Ascending aorta (tissue), 2 donors: Measurements from ENCODE around the gene LRGUK. TPM values are rescaled to one million over a fixed set of nuclear protein-coding genes. Genes with fewer than 3 reads are reported as not detected.

ENCODE experiments used
- DNase-seq, 2 donors: peaks; one replicate each; pipeline ENCODE4 v3.0.0-alpha.2; 2019; ENCODE audit warnings: low spot score in 2 of 2
- H3K27ac ChIP-seq, 2 donors: fragments of 200-600 bp; sonication (generic); one replicate each; pipeline ENCODE4 v1.5.1; 2016 to 2017; ENCODE audit warnings: mild to moderate bottlenecking in 1 of 2
- H3K27me3 ChIP-seq: fragments of 200-600 bp; sonication (generic); one replicate; pipeline ENCODE4 v1.5.1; 2017
- H3K36me3 ChIP-seq, 2 donors: fragments of 200-600 bp; sonication (generic); one replicate each; pipeline ENCODE4 v1.5.1; 2016
- H3K4me1 ChIP-seq, 2 donors: fragments of 200-600 bp; sonication (generic); one replicate each; pipeline ENCODE4 v1.5.1; 2016 to 2017; ENCODE audit warnings: mild to moderate bottlenecking in 1 of 2
- H3K4me3 ChIP-seq, 2 donors: fragments of 200-600 bp; sonication (generic); one replicate each; pipeline ENCODE4 v1.5.1; 2016 to 2017; ENCODE audit warnings: mild to moderate bottlenecking in 1 of 2
- H3K9me3 ChIP-seq, 2 donors: fragments of 200-600 bp; sonication (generic); one replicate each; pipeline ENCODE4 v1.5.1; 2016
- CTCF ChIP-seq, 3 experiments: fragments of 200-600 bp in 2 of 3; fragments of 450-650 bp in 1 of 3; sonication (generic) in 2 of 3; IDR thresholded peaks; one replicate each; pipeline ENCODE4 v1.5.1; 2016 to 2019; ENCODE audit warnings: antibody characterized with exemption in 3 of 3, mild to moderate bottlenecking in 1 of 3, moderate library complexity in 1 of 3
- intact Hi-C: fragments of 100-400 bp; cut with DNase I; formaldehyde crosslinking; loops from one replicate; pipeline ENCODE4 v1.15.1; 2023
- total RNA-seq: library from RNA; depleted of rRNA; stranded (reverse); fragments of >200 nt; gene quantifications from one replicate; pipeline ENCODE4 v1.1.0, GENCODE V29; 2016

Gene LRGUK
- total RNA-seq, 1 donor from 2014 or later: not detected

DNA sequence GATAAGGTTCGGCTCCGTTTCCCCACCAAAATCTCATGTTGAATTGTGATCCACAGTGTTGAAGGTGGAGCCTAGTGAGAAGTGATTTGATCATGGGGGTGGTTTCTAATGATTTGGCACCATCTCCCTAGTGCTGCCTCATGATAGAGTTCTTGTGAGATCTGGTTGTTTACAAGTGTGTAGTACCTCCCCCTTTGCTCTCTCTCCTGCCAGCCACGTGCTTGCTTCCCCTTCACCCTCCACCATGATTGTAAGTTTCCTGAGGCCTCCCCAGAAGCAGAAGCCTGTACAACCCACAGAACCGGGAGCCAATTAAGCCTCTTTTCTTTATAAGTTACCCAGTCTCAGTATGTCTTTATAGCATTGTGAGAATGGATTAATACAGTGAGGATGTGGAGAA is 12.1 kb upstream of the LRGUK start:
- no peak for DNase-seq
- H3K4me1 ChIP-seq: no peaks in the 10 kb centered on the region
- no peak for TF ChIP-seq CTCF (IDR thresholded peaks at IDR 0.05)
- H3K9me3 ChIP-seq: no peaks in the 10 kb centered on the region
- no peaks in the 10 kb centered on the region for H3K36me3 ChIP-seq
- intact Hi-C loops: loop anchor here (2.0 kb wide), 1 partner anchor 16 kb away; no protein-coding TSS in a partner anchor
- H3K27me3 ChIP-seq: no peaks in the 10 kb centered on the region
- H3K27ac ChIP-seq: no peak overlapping the region
- no peak overlapping the region for H3K4me3 ChIP-seq

- H3K27me3 ChIP-seq: no peaks in the 10 kb centered on the region
- intact Hi-C loops: no loop called here
- H3K4me1 ChIP-seq: no peaks in the 10 kb centered on the region
- no peak for DNase-seq
- no peaks in the 10 kb centered on the region for H3K36me3 ChIP-seq
- H3K9me3 ChIP-seq: no peaks in the 10 kb centered on the region
- TF ChIP-seq CTCF (IDR thresholded peaks at IDR 0.05): no peak
- no peak overlapping the region for H3K4me3 ChIP-seq
- no peak overlapping the region for H3K27ac ChIP-seq
These were observed 6.7 kb upstream of the LRGUK start for GRCh38 chr7:134120405-134120804.

DNA sequence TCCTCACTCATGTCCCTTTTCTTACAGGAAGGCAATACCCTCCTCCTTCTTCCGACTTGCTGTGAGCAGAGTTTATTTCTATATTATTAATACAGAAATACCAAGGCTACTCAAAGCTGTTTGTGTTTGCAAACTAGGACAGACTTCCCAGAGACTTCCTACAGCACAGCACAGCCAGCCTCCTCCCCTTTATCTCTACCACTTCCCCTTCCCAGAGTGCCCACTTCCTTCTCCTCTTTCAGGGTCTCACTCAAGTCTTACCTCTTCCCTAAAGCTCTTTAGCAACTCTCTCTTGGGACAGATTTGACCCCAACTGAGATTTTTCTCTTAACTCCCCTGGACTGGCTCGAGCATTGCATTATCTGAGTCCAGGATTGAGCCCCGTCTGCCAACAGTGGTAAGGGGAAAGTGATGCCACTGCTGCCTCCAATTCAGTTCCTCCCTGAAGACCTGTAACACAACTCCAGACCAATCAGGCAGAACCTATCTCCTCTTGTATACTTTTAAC is 5.5 kb upstream of the LRGUK start:
- no peak overlapping the region for H3K27ac ChIP-seq
- H3K36me3 ChIP-seq: no peaks in the 10 kb centered on the region
- H3K9me3 ChIP-seq: no peaks in the 10 kb centered on the region
- DNase-seq: no peak
- H3K4me1 ChIP-seq: no peaks in the 10 kb centered on the region
- H3K27me3 ChIP-seq: no peaks in the 10 kb centered on the region
- no peak overlapping the region for H3K4me3 ChIP-seq
- TF ChIP-seq CTCF (IDR thresholded peaks at IDR 0.05): no peak
- intact Hi-C loops: no loop called here

DNA sequence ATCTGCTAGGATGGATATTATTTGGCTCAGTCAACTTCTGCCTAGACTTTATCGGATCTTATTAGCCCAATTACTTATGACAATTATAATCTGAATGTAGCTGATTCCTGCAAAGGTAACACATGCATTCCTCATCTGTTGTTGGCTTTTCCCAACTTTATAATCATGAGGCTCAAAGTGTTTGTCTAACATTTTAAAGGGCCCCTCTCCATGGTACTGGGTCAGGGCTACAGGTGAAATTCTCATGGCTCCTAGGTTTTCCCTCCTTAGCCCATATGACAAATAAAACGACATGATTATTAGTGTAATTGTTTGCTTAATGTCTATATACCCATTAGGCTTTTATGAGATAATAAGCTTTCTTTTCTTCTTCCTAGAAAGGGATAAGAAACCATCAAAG is 4.2 kb upstream of the LRGUK start:
- intact Hi-C loops: no loop called here
- peaks cover 0 to 2% of the 10 kb centered on the region in 2 donors for H3K4me1 ChIP-seq
- no peak for TF ChIP-seq CTCF (IDR thresholded peaks at IDR 0.05)

GRCh38 chr7:134126146-134126545 is 994 bp upstream of the LRGUK start:
- intact Hi-C loops: loop anchor here (5.0 kb wide), 2 partner anchors 874 to 1044 kb away; partner anchors contain the start of genes CHCHD3 and EXOC4
- H3K9me3 ChIP-seq: no peaks in the 10 kb centered on the region

More for the DNA sequence above, 4.2 kb upstream of the LRGUK start:
- H3K27ac ChIP-seq: no peak overlapping the region
- H3K36me3 ChIP-seq: no peaks in the 10 kb centered on the region
- DNase-seq: no peak
- no peak overlapping the region for H3K4me3 ChIP-seq
- H3K27me3 ChIP-seq: no peaks in the 10 kb centered on the region
- H3K9me3 ChIP-seq: no peaks in the 10 kb centered on the region

More at GRCh38 chr7:134126146-134126545, 994 bp upstream of the LRGUK start:
- peaks cover 0 to 2% of the 10 kb centered on the region in 2 donors for H3K4me1 ChIP-seq
- DNase-seq: no peak
- no peaks in the 10 kb centered on the region for H3K36me3 ChIP-seq
- no peaks in the 10 kb centered on the region for H3K27me3 ChIP-seq
- TF ChIP-seq CTCF (IDR thresholded peaks at IDR 0.05): no peak
- no peak overlapping the region for H3K4me3 ChIP-seq
- H3K27ac ChIP-seq: no peak overlapping the region
